GM18511 (cell line): Measurements from ENCODE around the gene CPA4.

Experiments used
- ATAC-seq: cut with Tn5 transposase; IDR thresholded peaks from one replicate; pipeline ENCODE4 v1.9.1; 2021; ENCODE audit warnings: mild to moderate bottlenecking, moderate library complexity; ENCODE audit not compliant: unreplicated experiment

Gene CPA4

GRCh38 chr7:130362251-130362816 is 69.4 kb downstream of the CPA4 start:
- no peak for ATAC-seq

- ATAC-seq, result no peak
These were observed 70.3 kb downstream of the CPA4 start for GRCh38 chr7:130363026-130363847.

GRCh38 chr7:130364451-130364850 is 71.5 kb downstream of the CPA4 start:
- no peak for ATAC-seq

GRCh38 chr7:130365088-130365487 is 72.1 kb downstream of the CPA4 start:
- ATAC-seq, result no peak

- no peak for ATAC-seq
These were observed 72.8 kb downstream of the CPA4 start for GRCh38 chr7:130365511-130366441.

GRCh38 chr7:130366564-130366963 is 73.6 kb downstream of the CPA4 start:
- ATAC-seq, result no peak

- ATAC-seq, result no peak
These were observed 74.3 kb downstream of the CPA4 start for GRCh38 chr7:130367088-130367755.

- ATAC-seq, result no peak
These were observed 75.1 kb downstream of the CPA4 start for GRCh38 chr7:130367836-130368746.

- no peak for ATAC-seq
These were observed 76.2 kb downstream of the CPA4 start for GRCh38 chr7:130369110-130369711.

- ATAC-seq, result no peak
These were observed 77.0 kb downstream of the CPA4 start for GRCh38 chr7:130369831-130370550.

GRCh38 chr7:130371046-130371445 is 78.1 kb downstream of the CPA4 start:
- ATAC-seq, result no peak

GRCh38 chr7:130372402-130373165 is 79.6 kb downstream of the CPA4 start:
- ATAC-seq, result no peak
